ENCODE measurements around the gene MAPKBP1.

DNA sequence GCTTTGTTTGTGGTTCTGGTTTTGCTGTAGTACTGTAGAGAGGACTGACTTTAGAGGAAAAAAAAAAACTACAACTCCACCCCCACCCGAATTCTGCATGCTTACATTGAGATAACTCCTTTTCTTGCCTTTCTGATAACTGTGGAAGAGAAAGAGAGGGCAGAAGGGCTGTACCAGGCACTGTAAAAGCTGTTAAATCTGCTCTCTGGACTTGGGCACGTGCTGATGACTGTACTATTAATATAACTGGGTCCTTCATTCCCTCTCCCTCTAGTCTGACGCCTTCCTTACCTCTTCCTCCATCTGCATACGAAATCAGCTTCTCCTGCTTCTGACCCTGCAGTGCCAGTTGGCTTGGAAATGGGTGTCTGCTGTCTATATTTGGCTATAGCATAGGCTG lies 15.0 kb downstream of the MAPKBP1 start:
- TF ChIP-seq CTCF (IDR thresholded peaks at IDR 0.05) (no peak), POLR2A (IDR thresholded peaks at IDR 0.05) (no peak)
